ENCODE results near the gene UGGT2.

The UGGT2 gene

DNA sequence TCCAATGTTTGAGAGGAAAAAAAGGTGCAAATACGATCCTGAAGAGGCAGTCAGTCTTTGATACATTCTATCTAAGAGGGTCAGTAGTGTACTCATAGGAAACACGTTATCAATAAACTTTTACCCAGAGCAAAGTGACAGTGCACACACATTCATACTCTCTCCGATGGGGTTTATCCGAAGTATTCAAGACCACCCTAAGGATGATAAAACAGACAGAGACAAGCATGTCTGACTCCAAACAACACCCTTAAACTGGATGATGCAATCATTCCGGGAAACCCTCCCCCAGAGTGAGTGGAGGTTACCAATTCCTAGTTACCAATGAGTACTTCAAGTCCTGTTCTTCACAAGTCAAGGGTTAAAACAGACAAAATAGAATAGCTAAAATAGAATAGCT, 297.1 kb downstream of the UGGT2 start:
- no peak for DNase-seq (ENCODE audit: low spot score)
- TF ChIP-seq, protein P1, sequence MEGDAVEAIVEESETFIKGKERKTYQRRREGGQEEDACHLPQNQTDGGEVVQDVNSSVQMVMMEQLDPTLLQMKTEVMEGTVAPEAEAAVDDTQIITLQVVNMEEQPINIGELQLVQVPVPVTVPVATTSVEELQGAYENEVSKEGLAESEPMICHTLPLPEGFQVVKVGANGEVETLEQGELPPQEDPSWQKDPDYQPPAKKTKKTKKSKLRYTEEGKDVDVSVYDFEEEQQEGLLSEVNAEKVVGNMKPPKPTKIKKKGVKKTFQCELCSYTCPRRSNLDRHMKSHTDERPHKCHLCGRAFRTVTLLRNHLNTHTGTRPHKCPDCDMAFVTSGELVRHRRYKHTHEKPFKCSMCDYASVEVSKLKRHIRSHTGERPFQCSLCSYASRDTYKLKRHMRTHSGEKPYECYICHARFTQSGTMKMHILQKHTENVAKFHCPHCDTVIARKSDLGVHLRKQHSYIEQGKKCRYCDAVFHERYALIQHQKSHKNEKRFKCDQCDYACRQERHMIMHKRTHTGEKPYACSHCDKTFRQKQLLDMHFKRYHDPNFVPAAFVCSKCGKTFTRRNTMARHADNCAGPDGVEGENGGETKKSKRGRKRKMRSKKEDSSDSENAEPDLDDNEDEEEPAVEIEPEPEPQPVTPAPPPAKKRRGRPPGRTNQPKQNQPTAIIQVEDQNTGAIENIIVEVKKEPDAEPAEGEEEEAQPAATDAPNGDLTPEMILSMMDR (IDR thresholded peaks at IDR 0.05; ENCODE audit: extremely low read depth, missing control alignments), result no peak

DNA sequence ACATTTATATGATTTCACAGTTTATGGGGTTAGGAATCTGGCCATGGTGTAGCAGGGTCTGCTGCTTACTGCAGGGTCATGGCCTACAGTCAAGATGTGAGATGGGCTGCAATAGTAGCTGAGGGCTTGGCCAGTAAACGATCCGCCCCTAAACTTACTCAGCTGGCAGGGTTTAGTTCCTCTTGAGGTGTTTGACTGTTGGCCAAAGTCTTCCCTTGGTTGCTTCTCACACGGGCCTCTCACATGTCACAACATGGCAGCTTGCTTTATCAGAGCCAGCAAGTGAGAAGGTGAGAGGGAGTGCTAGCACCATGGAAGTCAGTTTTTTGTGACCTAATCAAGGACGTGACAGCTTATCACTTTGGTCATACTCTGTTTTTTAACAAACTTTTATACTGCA, 299.1 kb downstream of the UGGT2 start:
- TF ChIP-seq, protein P1 (IDR thresholded peaks at IDR 0.05; ENCODE audit: extremely low read depth, missing control alignments), result no peak

DNA sequence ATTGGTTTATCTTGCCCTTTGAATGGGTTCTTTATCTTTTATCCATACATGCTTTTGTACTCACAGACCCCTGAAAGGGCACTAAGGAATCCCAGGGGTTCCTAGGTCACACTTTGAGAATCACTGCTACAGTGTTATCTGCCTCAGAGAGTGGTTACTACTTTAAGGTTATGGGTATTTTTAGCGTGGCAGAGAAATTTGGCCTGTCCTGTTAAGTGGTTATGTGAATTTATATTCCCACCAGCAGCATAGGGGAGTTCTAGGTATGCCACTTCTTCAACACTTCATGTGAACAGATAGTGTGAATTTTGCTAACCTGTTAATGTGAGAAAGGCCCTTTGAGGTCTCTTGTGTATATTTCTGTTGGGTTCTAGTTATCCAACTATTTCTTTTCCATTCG, 300.5 kb downstream of the UGGT2 start:
- no peak for DNase-seq (ENCODE audit: low spot score)
- TF ChIP-seq, protein P1 (IDR thresholded peaks at IDR 0.05; ENCODE audit: extremely low read depth, missing control alignments), result no peak

More for the DNA sequence above, 299.1 kb downstream of the UGGT2 start:
- DNase-seq (ENCODE audit: low spot score), result no peak

Measured in GM20000 (cell line).